GM10266 (cell line): ENCODE data around the gene FMN1.

Source experiments
- DNase-seq: peaks from one replicate; pipeline ENCODE4 v3.0.0; 2012; ENCODE audit errors: extremely low spot score
- CTCF ChIP-seq: IDR thresholded peaks from 2 replicates; pipeline ENCODE4 v1.5.1; 2012; ENCODE audit warnings: mild to moderate bottlenecking, low read depth; ENCODE audit not compliant: control insufficient read depth, insufficient read depth; ENCODE audit errors: missing control alignments

Gene FMN1

GRCh38 chr15:32828507-32829186 lies 365.9 kb downstream of the FMN1 start:
- no peak for DNase-seq
- TF ChIP-seq CTCF = no peak

GRCh38 chr15:32826685-32827084 lies 367.8 kb downstream of the FMN1 start:
- no peak for TF ChIP-seq CTCF
- no peak for DNase-seq

- DNase-seq = no peak
- no peak for TF ChIP-seq CTCF
Measured at GRCh38 chr15:32825219-32825618, 369.3 kb downstream of the FMN1 start.

GRCh38 chr15:32824777-32825176 lies 369.7 kb downstream of the FMN1 start:
- TF ChIP-seq CTCF = no peak
- DNase-seq = no peak

- TF ChIP-seq CTCF = no peak
- DNase-seq = no peak
Measured at GRCh38 chr15:32823750-32824149, 370.8 kb downstream of the FMN1 start.

GRCh38 chr15:32822739-32823138 lies 371.8 kb downstream of the FMN1 start:
- TF ChIP-seq CTCF = no peak
- DNase-seq = no peak

- no peak for DNase-seq
- TF ChIP-seq CTCF = no peak
Measured at GRCh38 chr15:32819448-32819847, 375.1 kb downstream of the FMN1 start.
